K562 (cell line): ENCODE measurements around the gene SEMA3C. TPM values are rescaled to one million over a fixed set of nuclear protein-coding genes. Genes with fewer than 3 reads are reported as not detected.

Source experiments
- ATAC-seq: fragments of 200-7000 bp; cut with Tn5 transposase; 3 replicates; pipeline ENCODE4 v1.9.1; 2020; ENCODE audit warnings: moderate library complexity
- BruUV-seq: library from RNA; stranded (reverse); fragments of 400-500 nt; replicated peaks from 2 replicates; lab custom pipeline; 2021; lab: Mats Ljungman, UMichigan
- CTCF ChIA-PET: fragments of 300-600 bp; formaldehyde crosslinking; extraction: SDS; loops from one replicate; lab custom pipeline; 2021; ENCODE audit warnings: low intra/inter-chr PET ratio; lab: Yijun Ruan, JAX
- POLR2A ChIA-PET: fragments of 300-600, 350-650 bp; sonication (Branson Sonifier 250); formaldehyde crosslinking; extraction: SDS; loops from one replicate; lab custom pipeline; 2021; ENCODE audit warnings: antibody characterized with exemption, inconsistent platforms; lab: Yijun Ruan, JAX
- DNase-seq, 4 experiments: peaks; one replicate each; pipeline versions ENCODE4 v3.0.0 to v3.0.0-alpha.2; 2011 to 2018; ENCODE audit warnings: low spot score in 3 of 4, mixed read lengths in 3 of 4; ENCODE audit errors: extremely low read depth in 1 of 4
- FAIRE-seq: peaks from 2 replicates; lab custom pipeline; 2011; peaks lifted over from hg19 to GRCh38; lab: Jason Lieb, UNC
- H2AFZ ChIP-seq: 2 replicates; pipeline ENCODE4 v1.6.0; 2011; ENCODE audit warnings: low read depth, low read length, control low read depth, inconsistent platforms
- H3K27ac ChIP-seq: fragments of 200-600 bp; 3 replicates; pipeline ENCODE4 v1.8.0; 2011; ENCODE audit warnings: low read depth, mild to moderate bottlenecking, control low read depth, inconsistent platforms, low read length, moderate library complexity, mixed read lengths; ENCODE audit errors: extremely low read depth
- H3K27me3 ChIP-seq, 2 experiments: fragments of 300-600 bp in 1 of 2; 2 replicates in 1 of 2; 3 replicates in 1 of 2; pipeline versions ENCODE4 v1.6.0 to v1.8.0; 2011; ENCODE audit warnings: inconsistent platforms in 2 of 2, low read length in 2 of 2, mild to moderate bottlenecking in 1 of 2, mixed read lengths in 1 of 2, moderate library complexity in 1 of 2; ENCODE audit not compliant: control insufficient read depth in 2 of 2, insufficient read depth in 2 of 2
- H3K36me3 ChIP-seq: fragments of 300-600 bp; 3 replicates; pipeline ENCODE4 v1.8.0; 2011; ENCODE audit warnings: mild to moderate bottlenecking, low read length, inconsistent platforms; ENCODE audit not compliant: control insufficient read depth, insufficient read depth
- H3K4me1 ChIP-seq, 2 experiments: fragments of 200-600 bp in 1 of 2; replicated peaks in 1 of 2; 2 replicates in 1 of 2; 3 replicates in 1 of 2; pipeline versions ENCODE4 v1.5.1 to v1.8.0; 2011; ENCODE audit warnings: inconsistent platforms in 2 of 2, low read length in 2 of 2, mild to moderate bottlenecking in 1 of 2, mixed read lengths in 1 of 2, moderate library complexity in 1 of 2; ENCODE audit not compliant: control insufficient read depth in 2 of 2, insufficient read depth in 2 of 2
- H3K4me2 ChIP-seq: 2 replicates; pipeline ENCODE4 v1.6.1; 2011; ENCODE audit warnings: low read length, control low read depth, inconsistent platforms, mixed read lengths; ENCODE audit not compliant: insufficient read depth
- H3K4me3 ChIP-seq: fragments of 200-600 bp; sonication (generic), shearing (Covaris generic); 2 replicates; pipeline ENCODE4 v1.5.1; 2016; ENCODE audit warnings: control low read depth, inconsistent platforms
- H3K79me2 ChIP-seq: fragments of 200-600 bp; 3 replicates; pipeline ENCODE4 v1.8.0; 2011; ENCODE audit warnings: low read length, inconsistent platforms; ENCODE audit not compliant: control insufficient read depth, insufficient read depth
- H3K9ac ChIP-seq, 2 experiments: 2 replicates each; pipeline versions ENCODE4 v1.6.0 to v1.6.1; 2011; ENCODE audit warnings: low read depth in 2 of 2, low read length in 2 of 2, control low read depth in 1 of 2, inconsistent platforms in 1 of 2, mild to moderate bottlenecking in 1 of 2, mixed read lengths in 1 of 2; ENCODE audit not compliant: insufficient read depth in 1 of 2
- H3K9me1 ChIP-seq: one replicate; pipeline ENCODE4 v1.6.0; 2011; ENCODE audit warnings: inconsistent platforms, mild to moderate bottlenecking, low read length, moderate library complexity; ENCODE audit not compliant: control insufficient read depth, insufficient read depth
- H3K9me3 ChIP-seq: replicated peaks from 2 replicates; pipeline ENCODE4 v1.5.1; 2011; ENCODE audit warnings: low read depth, low read length, inconsistent platforms; ENCODE audit not compliant: control insufficient read depth, insufficient read depth
- H4K20me1 ChIP-seq: replicated peaks from 2 replicates; pipeline ENCODE4 v1.6.1; 2011; ENCODE audit warnings: low read length, inconsistent platforms, mixed read lengths; ENCODE audit not compliant: control insufficient read depth, insufficient read depth
- ARNT ChIP-seq, 2 experiments: fragments of 450-650 bp; IDR thresholded peaks; 2 replicates each; pipeline ENCODE4 v1.6.1; 2016; ENCODE audit warnings: mild to moderate bottlenecking in 1 of 2
- ATF7 ChIP-seq: fragments of 450-650 bp; IDR thresholded peaks from 2 replicates; pipeline ENCODE4 v1.7.1; 2014; ENCODE audit warnings: mild to moderate bottlenecking, moderate library complexity
- BACH1 ChIP-seq: fragments of 200-800 bp; sonication (Bioruptor generic); IDR thresholded peaks from 2 replicates; pipeline ENCODE4 v1.6.1; 2016; ENCODE audit warnings: missing genetic modification characterization, missing compliant biosample characterization
- BRD4 ChIP-seq: fragments of 200-600 bp; sonication (generic); IDR thresholded peaks from 2 replicates; pipeline ENCODE4 v1.6.1; 2017; ENCODE audit warnings: inconsistent platforms
- CBFA2T2 ChIP-seq: fragments of 450-650 bp; conservative IDR thresholded peaks from 2 replicates; pipeline ENCODE4 v1.6.1; 2017; ENCODE audit warnings: mild to moderate bottlenecking
- CBX5 ChIP-seq: IDR thresholded peaks from 2 replicates; pipeline ENCODE4 v1.6.1; 2014; ENCODE audit warnings: low read depth, borderline replicate concordance
- HDGF ChIP-seq: fragments of 450-650 bp; IDR thresholded peaks from 2 replicates; pipeline ENCODE4 v1.6.1; 2016
- HNRNPLL ChIP-seq: fragments of 200-400 bp; formaldehyde crosslinking; IDR thresholded peaks from 2 replicates; pipeline ENCODE4 v1.6.1; 2017; ENCODE audit warnings: low read length, low read depth, mild to moderate bottlenecking; ENCODE audit not compliant: poor library complexity, severe bottlenecking
- KLF16 ChIP-seq: IDR thresholded peaks from 2 replicates; pipeline ENCODE4 v1.6.1; 2016; ENCODE audit warnings: antibody characterized with exemption
- SMAD2 ChIP-seq: fragments of 150-350 bp; IDR thresholded peaks from 2 replicates; pipeline ENCODE4 v1.6.1; 2014; ENCODE audit warnings: low read depth, mild to moderate bottlenecking, low read length
- ZBTB8A ChIP-seq: fragments of 450-650 bp; IDR thresholded peaks from 2 replicates; pipeline ENCODE4 v1.6.1; 2018; ENCODE audit warnings: mild to moderate bottlenecking, moderate library complexity; ENCODE audit not compliant: partially characterized antibody
- ZKSCAN8 ChIP-seq: fragments of 200-800 bp; sonication (Bioruptor generic); IDR thresholded peaks from 2 replicates; pipeline ENCODE4 v1.6.1; 2016; ENCODE audit warnings: missing genetic modification characterization, missing compliant biosample characterization
- ZNF717 ChIP-seq: fragments of 250-450 bp; sonication (Bioruptor Pico); IDR thresholded peaks from 2 replicates; pipeline ENCODE4 v1.5.0; 2021
- WGBS: fragments of 100-300 bp; shearing (Covaris generic); methylation state at CpG from one replicate; pipeline ENCODE4 v1.1.6; 2016; ENCODE audit warnings: low coverage, mixed read lengths; ENCODE audit not compliant: insufficient coverage; ENCODE audit errors: missing lambda C conversion rate; 5-methylcytosine and 5-hydroxymethylcytosine counted together
- in situ Hi-C: fragments of 300-500 bp; cut with MboI; formaldehyde crosslinking; loops from 4 replicates; pipeline ENCODE4 v1.15.0; 2018; ENCODE audit warnings: inconsistent platforms, mixed read lengths
- intact Hi-C: fragments of 100-400 bp; cut with micrococcal nuclease; formaldehyde crosslinking; loops from 2 replicates; pipeline ENCODE4 v1.14.2; 2022
- polyA plus RNA-seq, 8 experiments: library from polyadenylated mRNA; depleted of rRNA in 4 of 8; stranded (reverse) in 5 of 8; unstranded in 3 of 8; fragments of >200 nt; fragmentation: Nextera tagmentation in 2 of 8; fragmentation: Illumina TruSeq in 1 of 8; extraction: Ambion mirVana in 2 of 8; extraction: Trizol in 1 of 8; gene quantifications; 2 replicates each; pipeline versions ENCODE4 v1.2.1 to v1.2.3, GENCODE V29; 2011 to 2014; ENCODE audit warnings: inconsistent platforms in 1 of 8, missing spikeins in 1 of 8
- total RNA-seq, 7 experiments: library from RNA; depleted of rRNA in 6 of 7; stranded (reverse); fragments of >200 nt in 6 of 7; fragmentation: Illumina TruSeq in 2 of 7; extraction: Trizol in 2 of 7; gene quantifications; 2 replicates each; pipeline versions ENCODE4 v1.2.1 to v1.2.3, GENCODE V29; 2011 to 2021; ENCODE audit warnings: low replicate concordance in 1 of 7
- TF ChIP-seq, protein P1 (sequence below): fragments of 250-450 bp; sonication (Bioruptor Pico); IDR thresholded peaks from 2 replicates; pipeline ENCODE4 v1.9.0; 2021; ENCODE audit warnings: mild to moderate bottlenecking, inconsistent platforms
- TF ChIP-seq, protein P2 (sequence below): sonication (generic); formaldehyde crosslinking; IDR thresholded peaks from 2 replicates; pipeline ENCODE4 v1.8.0; 2022; ENCODE audit warnings: mild to moderate bottlenecking, missing genetic modification reagents
- TF ChIP-seq, protein P3 (sequence below), 2 experiments: fragments of 450-650 bp in 1 of 2; sonication (generic) in 1 of 2; formaldehyde crosslinking in 1 of 2; IDR thresholded peaks in 1 of 2; conservative IDR thresholded peaks in 1 of 2; 2 replicates each; pipeline versions ENCODE4 v1.6.1 to v1.8.1; 2016 to 2023; ENCODE audit warnings: mild to moderate bottlenecking in 2 of 2, moderate library complexity in 2 of 2, inconsistent platforms in 1 of 2, missing genetic modification reagents in 1 of 2

Gene SEMA3C
- total and polyA plus RNA-seq, 9 of the 15 experiments (the other 6 are each of a cell fraction or from before 2014, with no cell fraction given), result 0.04 to 0.36 (median 0.12) TPM; not detected in 3

DNA sequence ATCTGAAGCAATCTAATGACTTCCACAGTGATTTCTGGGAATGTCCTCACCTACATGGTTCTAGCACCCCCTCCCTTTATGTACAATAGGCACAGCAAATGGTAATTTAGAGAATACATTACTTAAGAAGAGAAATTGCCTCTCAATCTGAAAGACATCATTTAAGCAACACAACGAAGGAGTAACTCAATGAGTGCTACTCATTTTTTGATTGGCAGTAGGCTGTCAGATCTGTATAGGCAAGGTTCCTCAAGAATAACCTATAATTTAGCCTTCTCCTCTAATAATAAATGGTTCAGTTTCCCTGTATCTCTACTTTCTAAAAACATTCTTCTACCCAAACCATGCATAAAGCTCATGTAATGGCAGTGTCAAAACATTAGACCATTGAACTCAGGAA, 30.6 kb upstream of the SEMA3C start:
- POLR2A ChIA-PET, result no interaction called here
- intact Hi-C loops, result no loop called here

DNA sequence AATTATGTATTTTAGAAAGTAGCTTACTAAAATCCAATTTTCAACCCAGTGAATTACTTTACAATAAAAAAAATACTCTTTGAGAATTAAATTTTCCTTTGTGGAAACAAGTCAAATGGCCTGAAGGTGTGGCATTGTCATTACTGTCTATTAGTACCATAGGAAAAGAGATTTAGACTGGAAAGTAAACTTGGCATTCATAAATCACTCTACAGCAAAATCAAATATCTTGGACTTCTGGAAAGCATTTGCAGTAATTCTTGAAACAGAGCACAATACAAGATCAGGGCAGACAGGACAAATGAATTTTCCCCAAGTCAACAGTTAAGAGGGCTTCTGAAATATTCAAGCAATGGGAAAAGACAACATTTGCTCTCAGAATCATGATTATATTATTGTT, 28.0 kb upstream of the SEMA3C start:
- BruUV-seq, result no TSS peak
- intact Hi-C loops, result no loop called here
- H2AFZ ChIP-seq, result no peak overlapping the region
- H3K9me3 ChIP-seq, result no peaks in the 10 kb centered on the region
- ChIA-PET POLR2A (no interaction called here), CTCF (no interaction called here)
- no peaks in the 10 kb centered on the region for H3K9me1 ChIP-seq
- FAIRE-seq (no peak), ATAC-seq (no peak), DNase-seq (no peak)
- in situ Hi-C loops, result no loop called here
- no peak overlapping the region for H3K4me2 ChIP-seq
- H3K4me1 ChIP-seq, result no peaks in the 10 kb centered on the region
- H3K79me2 ChIP-seq, result no peaks in the 10 kb centered on the region
- H3K4me3 ChIP-seq, result no peak overlapping the region
- no peaks in the 10 kb centered on the region for H3K36me3 ChIP-seq
- H3K9ac ChIP-seq, result no peak overlapping the region
- no peaks in the 10 kb centered on the region; a peak in 1 of 5 replicates for H3K27me3 ChIP-seq
- H3K27ac ChIP-seq, result no peak overlapping the region
- no peaks in the 10 kb centered on the region for H4K20me1 ChIP-seq
- no peak for TF ChIP-seq KLF16
- no peak for TF ChIP-seq CBFA2T2
- TF ChIP-seq, protein P1, sequence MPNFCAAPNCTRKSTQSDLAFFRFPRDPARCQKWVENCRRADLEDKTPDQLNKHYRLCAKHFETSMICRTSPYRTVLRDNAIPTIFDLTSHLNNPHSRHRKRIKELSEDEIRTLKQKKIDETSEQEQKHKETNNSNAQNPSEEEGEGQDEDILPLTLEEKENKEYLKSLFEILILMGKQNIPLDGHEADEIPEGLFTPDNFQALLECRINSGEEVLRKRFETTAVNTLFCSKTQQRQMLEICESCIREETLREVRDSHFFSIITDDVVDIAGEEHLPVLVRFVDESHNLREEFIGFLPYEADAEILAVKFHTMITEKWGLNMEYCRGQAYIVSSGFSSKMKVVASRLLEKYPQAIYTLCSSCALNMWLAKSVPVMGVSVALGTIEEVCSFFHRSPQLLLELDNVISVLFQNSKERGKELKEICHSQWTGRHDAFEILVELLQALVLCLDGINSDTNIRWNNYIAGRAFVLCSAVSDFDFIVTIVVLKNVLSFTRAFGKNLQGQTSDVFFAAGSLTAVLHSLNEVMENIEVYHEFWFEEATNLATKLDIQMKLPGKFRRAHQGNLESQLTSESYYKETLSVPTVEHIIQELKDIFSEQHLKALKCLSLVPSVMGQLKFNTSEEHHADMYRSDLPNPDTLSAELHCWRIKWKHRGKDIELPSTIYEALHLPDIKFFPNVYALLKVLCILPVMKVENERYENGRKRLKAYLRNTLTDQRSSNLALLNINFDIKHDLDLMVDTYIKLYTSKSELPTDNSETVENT (CRISPR knock-in tag), result no peak
- TF ChIP-seq, protein P2, sequence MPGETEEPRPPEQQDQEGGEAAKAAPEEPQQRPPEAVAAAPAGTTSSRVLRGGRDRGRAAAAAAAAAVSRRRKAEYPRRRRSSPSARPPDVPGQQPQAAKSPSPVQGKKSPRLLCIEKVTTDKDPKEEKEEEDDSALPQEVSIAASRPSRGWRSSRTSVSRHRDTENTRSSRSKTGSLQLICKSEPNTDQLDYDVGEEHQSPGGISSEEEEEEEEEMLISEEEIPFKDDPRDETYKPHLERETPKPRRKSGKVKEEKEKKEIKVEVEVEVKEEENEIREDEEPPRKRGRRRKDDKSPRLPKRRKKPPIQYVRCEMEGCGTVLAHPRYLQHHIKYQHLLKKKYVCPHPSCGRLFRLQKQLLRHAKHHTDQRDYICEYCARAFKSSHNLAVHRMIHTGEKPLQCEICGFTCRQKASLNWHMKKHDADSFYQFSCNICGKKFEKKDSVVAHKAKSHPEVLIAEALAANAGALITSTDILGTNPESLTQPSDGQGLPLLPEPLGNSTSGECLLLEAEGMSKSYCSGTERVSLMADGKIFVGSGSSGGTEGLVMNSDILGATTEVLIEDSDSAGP (CRISPR knock-in tag), result no peak
- TF ChIP-seq ZBTB8A, result no peak
- no peak for TF ChIP-seq BACH1 (tag)
- TF ChIP-seq ATF7, result no peak
- TF ChIP-seq SMAD2, result no peak
- no peak for TF ChIP-seq ZKSCAN8 (CRISPR knock-in tag)
- TF ChIP-seq BRD4, result no peak

More for the DNA sequence above, 30.6 kb upstream of the SEMA3C start:
- BruUV-seq, result no TSS peak
- ATAC-seq (no peak), FAIRE-seq (no peak), DNase-seq (no peak)
- no peaks in the 10 kb centered on the region; a peak in 1 of 5 replicates for H3K27me3 ChIP-seq
- CTCF ChIA-PET, result no interaction called here
- no peak overlapping the region for H3K4me2 ChIP-seq
- in situ Hi-C loops, result no loop called here
- WGBS, result 5% methylated on average over 1 of the region's 1 CpG
- no peaks in the 10 kb centered on the region for H3K4me1 ChIP-seq
- no peak overlapping the region for H3K27ac ChIP-seq
- no peaks in the 10 kb centered on the region for H3K9me3 ChIP-seq
- H2AFZ ChIP-seq, result no peak overlapping the region
- H3K9me1 ChIP-seq, result no peaks in the 10 kb centered on the region
- H3K4me3 ChIP-seq, result no peak overlapping the region
- no peaks in the 10 kb centered on the region for H3K79me2 ChIP-seq
- TF ChIP-seq HNRNPLL, result no peak
- TF ChIP-seq ZNF717 (CRISPR knock-in tag), result no peak
- no peak for TF ChIP-seq HDGF
- no peak for TF ChIP-seq CBX5
- TF ChIP-seq ARNT (IDR thresholded peaks at IDR 0.05), result no peak
- TF ChIP-seq, protein P3, sequence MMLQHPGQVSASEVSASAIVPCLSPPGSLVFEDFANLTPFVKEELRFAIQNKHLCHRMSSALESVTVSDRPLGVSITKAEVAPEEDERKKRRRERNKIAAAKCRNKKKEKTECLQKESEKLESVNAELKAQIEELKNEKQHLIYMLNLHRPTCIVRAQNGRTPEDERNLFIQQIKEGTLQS (IDR thresholded peaks at IDR 0.05), result no peak
- TF ChIP-seq, protein P3 (CRISPR knock-in tag; conservative IDR thresholded peaks at IDR 0.05), result no peak
- no peaks in the 10 kb centered on the region for H4K20me1 ChIP-seq
- H3K9ac ChIP-seq, result no peak overlapping the region
- H3K36me3 ChIP-seq, result no peaks in the 10 kb centered on the region
